IMR-90 (cell line): ENCODE measurements around the gene PLEKHG4.

Experiments used
- BHLHE40 ChIP-seq: fragments of 150-350 bp; IDR thresholded peaks from 2 replicates; pipeline ENCODE4 v1.6.1; 2016; ENCODE audit warnings: mild to moderate bottlenecking, low read depth, low read length
- CEBPB ChIP-seq: IDR thresholded peaks from 2 replicates; pipeline ENCODE4 v1.6.1; 2012; ENCODE audit warnings: low read depth, low read length, improper control_type of control experiment
- CHD1 ChIP-seq: IDR thresholded peaks from 2 replicates; pipeline ENCODE4 v1.6.1; 2012; ENCODE audit warnings: low read depth, low read length, improper control_type of control experiment
- FOS ChIP-seq: fragments of 150-350 bp; IDR thresholded peaks from 2 replicates; pipeline ENCODE4 v1.6.1; 2016; ENCODE audit warnings: low read depth, low read length
- MAZ ChIP-seq: IDR thresholded peaks from 2 replicates; pipeline ENCODE4 v1.6.1; 2012; ENCODE audit warnings: low read depth, mild to moderate bottlenecking, low read length, improper control_type of control experiment, moderate library complexity, borderline replicate concordance
- MXI1 ChIP-seq: IDR thresholded peaks from 2 replicates; pipeline ENCODE4 v1.6.1; 2012; ENCODE audit warnings: low read depth, mild to moderate bottlenecking, low read length, moderate library complexity, borderline replicate concordance
- NFE2L2 ChIP-seq: fragments of 150-350 bp; IDR thresholded peaks from 2 replicates; pipeline ENCODE4 v1.6.1; 2016; ENCODE audit warnings: low read depth, mild to moderate bottlenecking, low read length
- POLR2A ChIP-seq: IDR thresholded peaks from 2 replicates; pipeline ENCODE4 v1.6.1; 2012; ENCODE audit warnings: mild to moderate bottlenecking, low read depth, low read length
- RAD21 ChIP-seq: IDR thresholded peaks from 2 replicates; pipeline ENCODE4 v1.6.1; 2012; ENCODE audit warnings: low read length, improper control_type of control experiment
- RCOR1 ChIP-seq: IDR thresholded peaks from 2 replicates; pipeline ENCODE4 v1.6.1; 2012; ENCODE audit warnings: mild to moderate bottlenecking, low read length, improper control_type of control experiment; ENCODE audit not compliant: insufficient replicate concordance
- SMC3 ChIP-seq: fragments of 150-350 bp; IDR thresholded peaks from 2 replicates; pipeline ENCODE4 v1.6.1; 2016; ENCODE audit warnings: low read depth, mild to moderate bottlenecking, antibody characterized with exemption, low read length, moderate library complexity
- TF ChIP-seq, protein P1 (sequence below): conservative IDR thresholded peaks from 2 replicates; pipeline ENCODE4 v1.5.1; 2012; ENCODE audit warnings: mild to moderate bottlenecking, low read depth, low read length, improper control_type of control experiment
- TF ChIP-seq, protein P2 (sequence below): fragments of 150-350 bp; IDR thresholded peaks from 2 replicates; pipeline ENCODE4 v1.6.1; 2017; ENCODE audit warnings: mild to moderate bottlenecking, antibody characterized with exemption, low read length, low read depth

DNA sequence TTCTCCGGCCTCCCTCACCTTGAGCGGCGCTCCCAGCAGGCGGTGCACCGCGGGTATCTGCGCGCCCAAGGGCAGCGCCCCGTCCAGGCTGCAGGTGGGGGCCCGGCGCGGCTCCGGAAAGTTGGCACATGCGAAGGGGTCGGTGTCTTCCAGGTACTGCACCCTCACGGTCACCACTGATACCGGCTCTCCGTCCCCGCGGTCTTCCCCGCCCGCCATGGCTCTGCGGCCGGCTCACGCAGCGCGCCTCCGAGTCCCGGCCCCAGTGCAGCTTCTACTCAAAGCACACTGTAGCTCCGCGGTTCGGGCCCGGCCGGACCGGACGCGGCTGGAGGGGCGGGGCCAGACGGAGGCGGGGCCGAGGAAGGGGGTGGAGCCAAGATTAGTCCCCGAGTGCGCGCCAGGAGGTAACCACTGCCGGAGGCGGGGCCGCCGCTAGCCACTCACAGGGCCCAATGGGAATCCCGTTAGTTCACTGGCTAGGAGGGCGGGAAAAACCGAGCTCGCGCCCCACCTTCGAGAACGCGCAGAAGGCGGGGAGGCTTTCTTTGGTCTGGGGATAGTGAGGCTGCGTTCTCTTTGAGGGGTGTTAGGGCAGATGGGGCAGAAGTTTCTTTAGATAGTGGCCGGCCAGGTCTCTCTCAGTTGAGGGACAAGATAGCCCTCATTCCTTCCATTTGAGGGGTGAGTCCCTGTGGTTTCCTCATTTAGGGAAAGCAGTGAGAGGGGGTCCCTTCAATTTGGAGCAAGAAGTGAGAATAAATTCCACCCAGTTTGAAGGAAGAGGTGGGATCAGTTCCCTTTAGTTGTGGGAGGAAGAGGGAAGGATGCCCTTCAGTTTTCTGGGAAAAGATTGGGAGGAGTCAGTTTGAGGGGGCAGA lies 31.9 kb upstream of the PLEKHG4 start, which contains the start of gene FHOD1:
- TF ChIP-seq RCOR1 (no peak), POLR2A (peak; percentile 89), BHLHE40 (no peak), MAZ (peak; percentile 28; the same call in 1 of the 2 replicates), CEBPB (no peak), MXI1 (peak; percentile 5; the same call in 1 of the 2 replicates), CHD1 (no peak), SMC3 (no peak), FOS (no peak), NFE2L2 (no peak), RAD21 (no peak)
- TF ChIP-seq, protein P1, sequence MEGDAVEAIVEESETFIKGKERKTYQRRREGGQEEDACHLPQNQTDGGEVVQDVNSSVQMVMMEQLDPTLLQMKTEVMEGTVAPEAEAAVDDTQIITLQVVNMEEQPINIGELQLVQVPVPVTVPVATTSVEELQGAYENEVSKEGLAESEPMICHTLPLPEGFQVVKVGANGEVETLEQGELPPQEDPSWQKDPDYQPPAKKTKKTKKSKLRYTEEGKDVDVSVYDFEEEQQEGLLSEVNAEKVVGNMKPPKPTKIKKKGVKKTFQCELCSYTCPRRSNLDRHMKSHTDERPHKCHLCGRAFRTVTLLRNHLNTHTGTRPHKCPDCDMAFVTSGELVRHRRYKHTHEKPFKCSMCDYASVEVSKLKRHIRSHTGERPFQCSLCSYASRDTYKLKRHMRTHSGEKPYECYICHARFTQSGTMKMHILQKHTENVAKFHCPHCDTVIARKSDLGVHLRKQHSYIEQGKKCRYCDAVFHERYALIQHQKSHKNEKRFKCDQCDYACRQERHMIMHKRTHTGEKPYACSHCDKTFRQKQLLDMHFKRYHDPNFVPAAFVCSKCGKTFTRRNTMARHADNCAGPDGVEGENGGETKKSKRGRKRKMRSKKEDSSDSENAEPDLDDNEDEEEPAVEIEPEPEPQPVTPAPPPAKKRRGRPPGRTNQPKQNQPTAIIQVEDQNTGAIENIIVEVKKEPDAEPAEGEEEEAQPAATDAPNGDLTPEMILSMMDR: no peak
- TF ChIP-seq, protein P2, sequence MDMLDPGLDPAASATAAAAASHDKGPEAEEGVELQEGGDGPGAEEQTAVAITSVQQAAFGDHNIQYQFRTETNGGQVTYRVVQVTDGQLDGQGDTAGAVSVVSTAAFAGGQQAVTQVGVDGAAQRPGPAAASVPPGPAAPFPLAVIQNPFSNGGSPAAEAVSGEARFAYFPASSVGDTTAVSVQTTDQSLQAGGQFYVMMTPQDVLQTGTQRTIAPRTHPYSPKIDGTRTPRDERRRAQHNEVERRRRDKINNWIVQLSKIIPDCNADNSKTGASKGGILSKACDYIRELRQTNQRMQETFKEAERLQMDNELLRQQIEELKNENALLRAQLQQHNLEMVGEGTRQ: no peak
